ENCODE measurements around the gene FBH1. TPM values are rescaled to one million over a fixed set of nuclear protein-coding genes. Genes with fewer than 3 reads are reported as not detected.

Gene FBH1
- total and polyA plus RNA-seq, 9 of the 15 experiments (the other 6 are each of a cell fraction or from before 2014, with no cell fraction given): 13.4 to 108 (median 77.8) TPM

DNA sequence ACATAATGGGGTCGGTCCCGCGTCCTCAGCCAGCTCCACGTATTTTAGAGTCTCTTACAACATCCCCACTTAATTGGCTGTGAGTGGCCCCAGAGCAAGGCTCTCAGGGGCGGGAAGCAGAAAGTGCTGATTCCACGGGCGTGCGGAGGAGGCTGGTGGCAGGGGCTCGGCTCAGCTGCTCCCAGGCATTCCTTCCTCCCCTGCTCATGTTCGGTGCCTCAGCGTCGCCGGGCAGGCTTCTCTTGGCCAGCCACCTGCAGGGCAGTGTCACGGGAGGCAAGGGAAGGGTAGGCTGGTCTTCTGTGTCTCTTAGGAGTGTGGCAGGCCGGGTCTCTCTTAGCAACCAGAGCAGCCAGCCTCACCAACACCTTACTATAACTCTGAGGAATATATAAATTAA is 53.5 kb downstream of the FBH1 start:
- in situ Hi-C loops (cut with MboI): loop anchor here (25.0 kb wide), 1 partner anchor 444 kb away; no protein-coding TSS in a partner anchor
- intact Hi-C loops (cut with micrococcal nuclease): no loop called here
- ATAC-seq: no peak
- Histone ChIP-seq H3K9ac (ENCODE audit: insufficient read depth in 1 of 2, low read depth in 2 of 2, low read length in 2 of 2) (peak overlapping the region in 1 of 2 experiments; percentile 60; a peak in 2 of 4 replicates), H4K20me1 (replicated peaks; ENCODE audit: control insufficient read depth, insufficient read depth, low read length) (no peaks in the 10 kb centered on the region), H3K79me2 (ENCODE audit: control insufficient read depth, insufficient read depth, low read length) (no peaks in the 10 kb centered on the region), H3K4me2 (ENCODE audit: insufficient read depth, low read length) (no peak overlapping the region), H3K9me3 (replicated peaks; ENCODE audit: control insufficient read depth, insufficient read depth, low read depth, low read length) (no peaks in the 10 kb centered on the region), H3K4me1 (replicated peaks in 1 of 2; ENCODE audit: control insufficient read depth in 2 of 2, insufficient read depth in 2 of 2, low read length in 2 of 2) (peaks cover 21 to 45% of the 10 kb centered on the region in 2 experiments; a peak in 4 of 5 replicates), H3K9me1 (ENCODE audit: control insufficient read depth, insufficient read depth, low read length) (no peaks in the 10 kb centered on the region), H3K36me3 (ENCODE audit: control insufficient read depth, insufficient read depth, low read length) (peaks cover 4% of the 10 kb centered on the region; the same call in 2 of the 3 replicates), H3K27me3 (ENCODE audit: control insufficient read depth in 2 of 2, insufficient read depth in 2 of 2, low read length in 2 of 2) (no peaks in the 10 kb centered on the region), H3K4me3 (no peak overlapping the region), H2AFZ (ENCODE audit: low read depth, low read length) (peak overlapping the region; percentile 67), H3K27ac (ENCODE audit: extremely low read depth, low read depth, low read length) (no peak overlapping the region)
- no peak for DNase-seq (ENCODE audit: extremely low read depth in 1 of 4, low spot score in 3 of 4)
- POLR2A ChIA-PET: interaction anchor here (1.0 to 1.1 kb wide), 2 partner anchors 8 to 143 kb away, joined by 3 read pairs; no protein-coding TSS in a partner anchor
- WGBS (ENCODE audit: insufficient coverage, low coverage, missing lambda C conversion rate): 55% methylated on average over 12 of the region's 15 CpGs
- no TSS peak for BruUV-seq (replicated peaks)
- CTCF ChIA-PET (ENCODE audit: low intra/inter-chr PET ratio): interaction anchor here (0.6 kb wide), 1 partner anchor 1118 kb away, joined by 3 read pairs; no protein-coding TSS in a partner anchor
- FAIRE-seq: no peak
- TF ChIP-seq, protein P1, sequence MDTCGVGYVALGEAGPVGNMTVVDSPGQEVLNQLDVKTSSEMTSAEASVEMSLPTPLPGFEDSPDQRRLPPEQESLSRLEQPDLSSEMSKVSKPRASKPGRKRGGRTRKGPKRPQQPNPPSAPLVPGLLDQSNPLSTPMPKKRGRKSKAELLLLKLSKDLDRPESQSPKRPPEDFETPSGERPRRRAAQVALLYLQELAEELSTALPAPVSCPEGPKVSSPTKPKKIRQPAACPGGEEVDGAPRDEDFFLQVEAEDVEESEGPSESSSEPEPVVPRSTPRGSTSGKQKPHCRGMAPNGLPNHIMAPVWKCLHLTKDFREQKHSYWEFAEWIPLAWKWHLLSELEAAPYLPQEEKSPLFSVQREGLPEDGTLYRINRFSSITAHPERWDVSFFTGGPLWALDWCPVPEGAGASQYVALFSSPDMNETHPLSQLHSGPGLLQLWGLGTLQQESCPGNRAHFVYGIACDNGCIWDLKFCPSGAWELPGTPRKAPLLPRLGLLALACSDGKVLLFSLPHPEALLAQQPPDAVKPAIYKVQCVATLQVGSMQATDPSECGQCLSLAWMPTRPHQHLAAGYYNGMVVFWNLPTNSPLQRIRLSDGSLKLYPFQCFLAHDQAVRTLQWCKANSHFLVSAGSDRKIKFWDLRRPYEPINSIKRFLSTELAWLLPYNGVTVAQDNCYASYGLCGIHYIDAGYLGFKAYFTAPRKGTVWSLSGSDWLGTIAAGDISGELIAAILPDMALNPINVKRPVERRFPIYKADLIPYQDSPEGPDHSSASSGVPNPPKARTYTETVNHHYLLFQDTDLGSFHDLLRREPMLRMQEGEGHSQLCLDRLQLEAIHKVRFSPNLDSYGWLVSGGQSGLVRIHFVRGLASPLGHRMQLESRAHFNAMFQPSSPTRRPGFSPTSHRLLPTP (IDR thresholded peaks at IDR 0.05; ENCODE audit: borderline replicate concordance, extremely low read depth, insufficient read length): no peak
- TF ChIP-seq ETV6 (IDR thresholded peaks at IDR 0.05; ENCODE audit: borderline replicate concordance in 1 of 2, low read depth in 2 of 2, low read length in 1 of 2) (no peak), ETV6 (CRISPR knock-in tag; IDR thresholded peaks at IDR 0.05; ENCODE audit: borderline replicate concordance) (no peak), MYNN (IDR thresholded peaks at IDR 0.05) (no peak), MYNN (CRISPR knock-in tag; IDR thresholded peaks at IDR 0.05) (no peak), HDAC8 (tag; IDR thresholded peaks at IDR 0.05) (no peak), PHF20 (IDR thresholded peaks at IDR 0.05; ENCODE audit: partially characterized antibody) (no peak), GTF2A2 (tag; IDR thresholded peaks at IDR 0.05) (no peak), COPS2 (conservative IDR thresholded peaks at IDR 0.05) (no peak), CCNT2 (IDR thresholded peaks at IDR 0.05; ENCODE audit: borderline replicate concordance, extremely low read depth, insufficient read length, low read depth, low read length) (no peak), PTBP1 (IDR thresholded peaks at IDR 0.05; ENCODE audit: low read depth, low read length) (no peak), U2AF1 (optimal IDR thresholded peaks at IDR 0.05; ENCODE audit: low read depth, low read length) (no peak)
- TF ChIP-seq, protein P2, sequence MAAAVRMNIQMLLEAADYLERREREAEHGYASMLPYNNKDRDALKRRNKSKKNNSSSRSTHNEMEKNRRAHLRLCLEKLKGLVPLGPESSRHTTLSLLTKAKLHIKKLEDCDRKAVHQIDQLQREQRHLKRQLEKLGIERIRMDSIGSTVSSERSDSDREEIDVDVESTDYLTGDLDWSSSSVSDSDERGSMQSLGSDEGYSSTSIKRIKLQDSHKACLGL (CRISPR knock-in tag; IDR thresholded peaks at IDR 0.05; ENCODE audit: borderline replicate concordance, poor library complexity, severe bottlenecking): no peak
- TF ChIP-seq, protein P3, sequence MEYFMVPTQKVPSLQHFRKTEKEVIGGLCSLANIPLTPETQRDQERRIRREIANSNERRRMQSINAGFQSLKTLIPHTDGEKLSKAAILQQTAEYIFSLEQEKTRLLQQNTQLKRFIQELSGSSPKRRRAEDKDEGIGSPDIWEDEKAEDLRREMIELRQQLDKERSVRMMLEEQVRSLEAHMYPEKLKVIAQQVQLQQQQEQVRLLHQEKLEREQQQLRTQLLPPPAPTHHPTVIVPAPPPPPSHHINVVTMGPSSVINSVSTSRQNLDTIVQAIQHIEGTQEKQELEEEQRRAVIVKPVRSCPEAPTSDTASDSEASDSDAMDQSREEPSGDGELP (CRISPR knock-in tag; IDR thresholded peaks at IDR 0.05; ENCODE audit: borderline replicate concordance): peak; percentile 16; the same call in 1 of the 2 replicates

Measured in K562 (cell line).